CD4-positive, alpha-beta T cell treated with Interleukin-1 beta for 1 hour (primary cell): ENCODE results near the gene NMRAL1.

Experiments
- DNase-seq, 2 donors: peaks; one replicate each; pipeline ENCODE4 v3.0.0-alpha.2; 2020 to 2022

The NMRAL1 gene

GRCh38 chr16:4420505-4421105 is 53.8 kb downstream of the NMRAL1 start:
- DNase-seq, result no peak

DNA sequence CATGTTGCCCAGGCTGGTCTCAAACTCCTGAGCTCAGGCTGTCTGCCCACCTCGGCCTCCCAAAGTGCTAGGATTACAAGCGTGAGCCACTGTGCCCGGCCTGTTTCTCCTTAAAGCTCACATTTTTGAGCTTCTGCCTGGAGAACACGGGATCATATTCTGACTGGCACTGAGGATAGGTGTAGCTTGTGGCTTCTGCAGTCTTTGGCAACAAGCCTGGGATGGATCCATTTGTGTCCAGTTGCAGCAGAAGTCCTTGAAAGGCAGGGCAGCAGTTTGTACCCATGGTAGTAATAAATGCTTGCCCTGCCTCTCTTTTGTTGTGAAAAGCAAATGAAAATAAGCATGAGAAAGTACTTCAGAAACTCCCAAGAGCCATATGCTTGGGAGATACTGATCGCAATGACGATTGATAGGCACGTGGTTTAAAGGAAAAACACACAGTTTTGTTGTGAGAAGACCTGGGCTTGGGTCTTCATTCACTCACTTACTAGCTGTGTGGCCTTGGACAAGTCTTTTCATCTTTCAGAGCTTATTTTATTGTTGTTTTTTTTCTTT is 54.9 kb downstream of the NMRAL1 start:
- no peak for DNase-seq

- peak; percentile 98 to 99 for DNase-seq
These were observed 58.0 kb downstream of the NMRAL1 start, which contains the start of gene CORO7 for GRCh38 chr16:4416200-4417032. CORO7 (minus strand) TSS chr16:4416596; CDS start chr16:4416518, 78 bp downstream.

- peak; percentile 77 to 79 for DNase-seq
These were observed 58.8 kb downstream of the NMRAL1 start for GRCh38 chr16:4415538-4416199.

DNA sequence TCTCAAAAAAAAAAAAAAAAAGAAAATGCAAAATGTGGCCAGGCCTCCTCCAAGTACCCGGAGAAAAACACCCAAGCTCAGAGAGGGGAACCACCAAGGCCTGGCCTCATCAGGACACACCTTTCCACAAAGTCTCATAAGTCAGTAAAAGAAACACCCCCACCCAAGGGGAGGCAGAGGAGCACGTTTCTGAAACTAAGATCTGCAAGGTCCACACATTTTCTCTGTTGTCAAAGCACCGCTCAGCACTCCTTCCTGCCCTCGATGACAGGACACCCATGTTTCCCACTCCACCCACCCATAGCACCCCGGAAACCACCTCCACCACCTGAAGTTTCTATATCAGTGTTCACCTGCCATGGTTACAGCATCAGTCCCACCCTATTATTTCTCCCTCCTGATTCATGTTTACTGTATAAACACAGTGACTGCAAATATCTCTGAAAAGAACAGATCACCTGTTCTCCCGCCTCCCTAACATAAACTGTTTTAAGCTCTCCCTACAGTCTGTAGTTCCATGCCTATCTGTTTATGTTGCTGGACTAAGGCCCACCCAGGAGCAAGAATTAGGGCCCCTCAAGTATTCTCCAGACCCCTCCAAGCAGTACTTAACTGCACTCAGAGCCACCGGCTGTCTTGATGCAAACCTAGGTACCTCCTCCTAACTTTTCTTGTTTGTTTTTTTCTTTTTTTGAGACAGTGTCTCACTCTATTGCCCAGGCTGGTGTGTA is 60.1 kb downstream of the NMRAL1 start:
- peak; percentile 86 to 91 for DNase-seq

DNA sequence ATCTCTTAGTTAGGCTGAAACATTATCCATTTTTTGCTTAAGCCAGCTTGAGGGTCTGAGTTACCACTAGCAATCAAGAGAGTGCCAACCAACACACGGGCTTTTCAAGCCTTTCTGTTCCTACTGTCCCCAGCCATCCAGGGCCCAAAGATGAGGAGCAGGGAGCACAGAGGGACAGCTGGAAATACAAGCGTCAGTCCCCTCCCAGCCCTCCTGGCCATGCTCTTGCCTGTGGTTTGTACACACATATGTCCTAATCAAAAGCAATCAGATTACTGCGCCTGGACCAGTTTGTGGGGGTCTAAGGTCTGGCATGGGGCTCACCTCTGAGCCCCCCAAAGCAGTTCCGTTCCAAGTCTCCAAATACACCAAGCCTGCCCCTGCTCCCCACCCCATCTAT is 61.6 kb downstream of the NMRAL1 start:
- no peak for DNase-seq

DNA sequence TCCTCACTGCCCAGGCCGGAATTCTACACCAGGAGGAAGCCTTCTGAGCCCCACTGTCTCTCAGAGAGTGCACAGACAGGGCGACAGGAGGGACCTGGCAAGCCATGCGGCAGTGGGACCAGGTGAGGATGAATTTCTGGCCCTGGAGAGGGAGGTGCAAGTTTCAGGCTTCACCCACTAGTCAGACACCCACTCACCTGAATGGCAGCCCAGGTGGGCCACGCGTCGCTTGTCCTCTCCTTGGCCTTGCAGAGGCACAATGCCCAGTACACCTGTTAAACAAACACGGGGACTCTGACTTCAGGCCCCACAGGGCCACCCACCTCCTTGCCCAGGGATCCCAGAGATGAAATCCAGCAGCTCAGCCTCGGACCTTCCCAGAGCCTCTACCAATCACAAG is 62.3 kb downstream of the NMRAL1 start:
- DNase-seq, result no peak
